Cortex of kidney (tissue), 1 donor: ENCODE measurements around the gene CDHR1.
"Not testable (repeated sequence)": the region's sequence is repeated elsewhere in the genome, so short reads cannot be mapped to it uniquely, and the experiment has no call there.

Source experiments
- DNase-seq: peaks from one replicate; lab custom pipeline; 2025; lab: John Stamatoyannopoulos, UW

CDHR1 gene

GRCh38 chr10:84194424-84195043 lies at the start of gene CDHR1:
CDHR1 (plus strand) TSS chr10:84194537; CDS start chr10:84194761, 224 bp downstream.
- no peak for DNase-seq

- no peak for DNase-seq
Measured at GRCh38 chr10:84147347-84147746, 47.0 kb upstream of the CDHR1 start.

- DNase-seq, result not testable (repeated sequence)
Measured at GRCh38 chr10:84148006-84148597, 46.2 kb upstream of the CDHR1 start.

GRCh38 chr10:84149854-84150253 lies 44.5 kb upstream of the CDHR1 start:
- DNase-seq, result no peak

- no peak for DNase-seq
Measured at GRCh38 chr10:84152769-84153168, 41.6 kb upstream of the CDHR1 start.

GRCh38 chr10:84155521-84155920 lies 38.8 kb upstream of the CDHR1 start:
- no peak for DNase-seq

- DNase-seq, result no peak
Measured at GRCh38 chr10:84156009-84156408, 38.3 kb upstream of the CDHR1 start.

GRCh38 chr10:84156768-84157167 lies 37.6 kb upstream of the CDHR1 start:
- no peak for DNase-seq

- DNase-seq, result no peak
Measured at GRCh38 chr10:84158061-84158460, 36.3 kb upstream of the CDHR1 start.

- no peak for DNase-seq
Measured at GRCh38 chr10:84158550-84158949, 35.8 kb upstream of the CDHR1 start.

- no peak for DNase-seq
Measured at GRCh38 chr10:84159076-84159685, 35.2 kb upstream of the CDHR1 start.

GRCh38 chr10:84160663-84161362 lies 33.5 kb upstream of the CDHR1 start:
- DNase-seq, result no peak

- DNase-seq, result no peak
Measured at GRCh38 chr10:84163996-84164395, 30.3 kb upstream of the CDHR1 start.

- no peak for DNase-seq
Measured at GRCh38 chr10:84164442-84164841, 29.9 kb upstream of the CDHR1 start.

GRCh38 chr10:84166620-84167288 lies 27.6 kb upstream of the CDHR1 start:
- no peak for DNase-seq

- not testable (repeated sequence) for DNase-seq
Measured at GRCh38 chr10:84167289-84167653, 27.1 kb upstream of the CDHR1 start.

GRCh38 chr10:84168382-84168781 lies 26.0 kb upstream of the CDHR1 start:
- not testable (repeated sequence) for DNase-seq

GRCh38 chr10:84171237-84171636 lies 23.1 kb upstream of the CDHR1 start:
- not testable (repeated sequence) for DNase-seq

- not testable (repeated sequence) for DNase-seq
Measured at GRCh38 chr10:84171700-84172466, 22.5 kb upstream of the CDHR1 start.

- DNase-seq, result no peak
Measured at GRCh38 chr10:84172467-84173356, 21.6 kb upstream of the CDHR1 start.
